NOMO-1 treated with DMSO at 0.1 percent for 48 hours (cell line): Measurements from ENCODE around the gene SLC15A5.

ENCODE experiments used
- DNase-seq: peaks from one replicate; lab custom pipeline; 2025; ENCODE audit not compliant: unreplicated experiment; lab: John Stamatoyannopoulos, UW

SLC15A5 gene

GRCh38 chr12:16277585-16277984 is at the start of gene SLC15A5:
TSS of gene SLC15A5 (minus strand) at chr12:16277685. CDS start at chr12:16277685, 0 bp downstream.
- DNase-seq, result no peak

GRCh38 chr12:16325426-16325825 is 47.9 kb upstream of the SLC15A5 start:
- DNase-seq, result no peak

GRCh38 chr12:16324772-16325171 is 47.3 kb upstream of the SLC15A5 start:
- DNase-seq, result no peak

GRCh38 chr12:16324272-16324671 is 46.8 kb upstream of the SLC15A5 start:
- no peak for DNase-seq

GRCh38 chr12:16323638-16324037 is 46.2 kb upstream of the SLC15A5 start:
- no peak for DNase-seq

- no peak for DNase-seq
Observed at GRCh38 chr12:16323010-16323409, 45.5 kb upstream of the SLC15A5 start.

GRCh38 chr12:16310934-16311333 is 33.4 kb upstream of the SLC15A5 start:
- DNase-seq, result no peak

- DNase-seq, result peak; percentile 37
Observed at GRCh38 chr12:16307856-16308475, 30.5 kb upstream of the SLC15A5 start.

GRCh38 chr12:16303939-16304338 is 26.5 kb upstream of the SLC15A5 start:
- DNase-seq, result no peak

- no peak for DNase-seq
Observed at GRCh38 chr12:16300736-16301135, 23.3 kb upstream of the SLC15A5 start.

- no peak for DNase-seq
Observed at GRCh38 chr12:16300122-16300521, 22.6 kb upstream of the SLC15A5 start.

GRCh38 chr12:16299403-16299802 is 21.9 kb upstream of the SLC15A5 start:
- DNase-seq, result no peak

GRCh38 chr12:16297521-16297920 is 20.0 kb upstream of the SLC15A5 start:
- DNase-seq, result no peak

GRCh38 chr12:16294376-16294956 is 17.0 kb upstream of the SLC15A5 start:
- DNase-seq, result no peak

GRCh38 chr12:16291032-16291431 is 13.5 kb upstream of the SLC15A5 start:
- no peak for DNase-seq

GRCh38 chr12:16285586-16285985 is 8.1 kb upstream of the SLC15A5 start:
- no peak for DNase-seq

GRCh38 chr12:16282978-16283377 is 5.5 kb upstream of the SLC15A5 start:
- no peak for DNase-seq

- DNase-seq, result no peak
Observed at GRCh38 chr12:16282081-16282480, 4.6 kb upstream of the SLC15A5 start.

- no peak for DNase-seq
Observed at GRCh38 chr12:16281157-16281556, 3.7 kb upstream of the SLC15A5 start.

- DNase-seq, result no peak
Observed at GRCh38 chr12:16272222-16272621, 5.3 kb downstream of the SLC15A5 start.

- no peak for DNase-seq
Observed at GRCh38 chr12:16271062-16271461, 6.4 kb downstream of the SLC15A5 start.

- DNase-seq, result no peak
Observed at GRCh38 chr12:16269946-16270345, 7.5 kb downstream of the SLC15A5 start.

- no peak for DNase-seq
Observed at GRCh38 chr12:16266085-16266484, 11.4 kb downstream of the SLC15A5 start.
